ENCODE data around the gene BIRC2.

The BIRC2 gene

DNA sequence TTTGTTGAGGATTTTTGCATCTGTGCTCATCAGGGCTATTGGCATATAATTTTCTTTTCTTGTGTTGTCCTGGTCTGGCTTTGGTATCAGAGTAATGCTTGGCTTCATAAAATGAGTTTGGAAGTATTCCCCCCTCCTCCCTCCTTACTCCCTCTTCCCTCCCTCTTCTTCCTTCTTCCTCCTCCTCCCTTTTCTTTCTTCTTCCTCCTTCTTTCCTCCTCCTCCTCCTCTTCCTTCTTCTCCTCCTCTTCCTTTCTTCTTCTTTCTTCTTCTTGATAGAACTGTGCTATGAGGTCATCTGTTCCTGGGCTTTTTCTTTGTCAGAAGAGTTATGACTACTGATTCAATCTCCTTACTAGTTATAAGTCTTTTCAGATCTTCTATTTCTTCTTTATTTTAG is 10.1 kb downstream of the BIRC2 start:
- H3K36me3 ChIP-seq (ENCODE audit: insufficient read depth), result no peaks in the 10 kb centered on the region
- H3K79me2 ChIP-seq (ENCODE audit: insufficient read depth, low read depth), result no peaks in the 10 kb centered on the region
- H3K4me1 ChIP-seq (ENCODE audit: low read depth, poor library complexity, severe bottlenecking), result no peaks in the 10 kb centered on the region
- H3K27me3 ChIP-seq (ENCODE audit: insufficient read depth, low read depth), result no peaks in the 10 kb centered on the region
- no peak for TF ChIP-seq CTCF (conservative IDR thresholded peaks at IDR 0.05; ENCODE audit: low read depth, low read length)
- no peak overlapping the region for H3K27ac ChIP-seq
- H3K4me2 ChIP-seq, result no peak overlapping the region
- no peaks in the 10 kb centered on the region for H4K20me1 ChIP-seq (ENCODE audit: insufficient read depth)
- no peak overlapping the region for H3K4me3 ChIP-seq (IDR thresholded peaks at IDR 0.05; ENCODE audit: insufficient read depth, low read depth, low read length)
- H3K9ac ChIP-seq, result no peak overlapping the region
- no peak overlapping the region for H2AFZ ChIP-seq (ENCODE audit: low read depth)

- Histone ChIP-seq H3K9ac (no peak overlapping the region), H4K20me1 (ENCODE audit: insufficient read depth) (no peaks in the 10 kb centered on the region), H3K4me2 (no peak overlapping the region), H3K79me2 (ENCODE audit: insufficient read depth, low read depth) (no peaks in the 10 kb centered on the region), H3K27me3 (ENCODE audit: insufficient read depth, low read depth) (no peaks in the 10 kb centered on the region), H3K36me3 (ENCODE audit: insufficient read depth) (0 out of 2 replicates have a peak, but pooled peaks cover 5% of the 10 kb centered on the region), H3K4me3 (IDR thresholded peaks at IDR 0.05; ENCODE audit: insufficient read depth, low read depth, low read length) (no peak overlapping the region), H3K27ac (no peak overlapping the region), H2AFZ (ENCODE audit: low read depth) (no peak overlapping the region), H3K4me1 (ENCODE audit: low read depth, poor library complexity, severe bottlenecking) (no peaks in the 10 kb centered on the region)
- no peak for TF ChIP-seq CTCF (conservative IDR thresholded peaks at IDR 0.05; ENCODE audit: low read depth, low read length)
These were observed 12.4 kb downstream of the BIRC2 start for GRCh38 chr11:102359372-102359771.

DNA sequence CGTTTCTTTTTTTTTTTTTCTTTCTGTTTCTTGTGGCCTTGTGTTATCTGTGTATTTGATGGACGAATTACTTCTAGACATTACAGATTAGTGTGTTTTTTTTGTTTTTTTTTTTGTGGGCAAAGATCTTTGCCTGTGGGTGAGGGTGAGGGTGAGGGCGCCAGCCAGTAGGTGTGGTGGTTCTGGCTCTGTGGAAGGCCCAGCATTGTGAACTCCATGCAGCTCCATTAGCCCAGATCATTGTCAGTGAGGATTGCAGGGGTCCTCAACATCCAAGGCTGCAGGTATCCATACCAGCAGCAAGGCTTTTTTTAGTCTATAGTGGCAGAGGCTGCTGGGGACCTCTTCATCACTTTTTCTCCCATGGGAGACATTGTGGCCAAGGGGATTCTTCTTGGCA is 13.7 kb downstream of the BIRC2 start:
- Histone ChIP-seq H4K20me1 (ENCODE audit: insufficient read depth) (no peaks in the 10 kb centered on the region), H3K4me1 (ENCODE audit: low read depth, poor library complexity, severe bottlenecking) (no peaks in the 10 kb centered on the region), H3K4me2 (no peak overlapping the region), H3K27me3 (ENCODE audit: insufficient read depth, low read depth) (no peaks in the 10 kb centered on the region), H3K79me2 (ENCODE audit: insufficient read depth, low read depth) (no peaks in the 10 kb centered on the region), H3K36me3 (ENCODE audit: insufficient read depth) (0 out of 2 replicates have a peak, but pooled peaks cover 5% of the 10 kb centered on the region), H3K9ac (no peak overlapping the region), H3K27ac (no peak overlapping the region), H2AFZ (ENCODE audit: low read depth) (no peak overlapping the region), H3K4me3 (IDR thresholded peaks at IDR 0.05; ENCODE audit: insufficient read depth, low read depth, low read length) (no peak overlapping the region)
- TF ChIP-seq CTCF (conservative IDR thresholded peaks at IDR 0.05; ENCODE audit: low read depth, low read length), result no peak

DNA sequence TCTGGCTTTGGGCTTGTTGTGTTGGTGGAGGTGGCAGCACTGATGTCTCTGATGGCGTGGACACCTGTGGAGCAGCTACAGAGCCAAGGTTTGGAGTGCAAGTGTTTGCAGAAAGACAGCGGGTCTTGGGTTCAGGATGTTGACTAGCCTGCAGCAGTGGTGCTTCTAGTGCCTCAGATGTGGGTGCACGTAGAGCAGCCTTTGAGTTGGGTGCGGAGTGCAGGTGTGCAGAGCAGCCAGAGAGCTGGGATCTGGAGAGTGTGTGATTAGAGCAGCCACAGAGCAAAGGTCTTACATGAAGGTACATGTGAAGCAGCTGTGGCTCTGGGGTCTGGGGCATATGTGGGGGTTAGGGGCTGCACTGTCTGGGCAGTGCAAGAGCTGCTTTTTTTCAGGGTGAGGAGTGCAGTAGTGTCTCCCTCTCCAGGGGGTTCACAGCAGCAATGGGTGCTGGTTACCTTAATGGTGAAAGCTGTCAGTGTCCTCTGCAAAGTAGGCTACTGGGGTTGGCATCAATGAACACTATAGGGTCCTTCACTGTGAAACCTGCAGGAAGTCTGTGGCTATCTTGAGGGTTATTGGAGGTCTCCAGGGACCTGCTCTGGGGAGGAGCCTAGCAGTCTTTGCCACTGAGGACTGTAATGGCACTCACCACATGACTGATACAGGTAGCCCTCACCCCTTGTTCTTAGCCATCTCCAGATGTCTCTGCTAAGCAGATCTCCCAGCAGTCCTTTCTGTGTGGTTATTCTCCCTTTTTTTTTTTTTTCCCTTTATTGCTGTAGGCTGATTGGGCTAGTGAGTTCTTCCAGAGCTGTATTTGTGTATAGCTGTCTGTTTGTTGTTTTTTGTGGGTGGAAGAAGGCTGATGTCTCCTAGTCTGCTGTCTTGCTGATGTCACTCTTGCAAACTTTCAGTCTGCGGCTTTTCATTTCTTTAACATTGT is 14.3 kb downstream of the BIRC2 start:
- TF ChIP-seq CTCF (conservative IDR thresholded peaks at IDR 0.05; ENCODE audit: low read depth, low read length), result no peak
- Histone ChIP-seq H2AFZ (ENCODE audit: low read depth) (no peak overlapping the region), H3K79me2 (ENCODE audit: insufficient read depth, low read depth) (no peaks in the 10 kb centered on the region), H3K36me3 (ENCODE audit: insufficient read depth) (0 out of 2 replicates have a peak, but pooled peaks cover 5% of the 10 kb centered on the region), H3K9ac (no peak overlapping the region), H3K27me3 (ENCODE audit: insufficient read depth, low read depth) (no peaks in the 10 kb centered on the region), H3K4me1 (ENCODE audit: low read depth, poor library complexity, severe bottlenecking) (no peaks in the 10 kb centered on the region), H3K27ac (no peak overlapping the region), H4K20me1 (ENCODE audit: insufficient read depth) (no peaks in the 10 kb centered on the region), H3K4me3 (IDR thresholded peaks at IDR 0.05; ENCODE audit: insufficient read depth, low read depth, low read length) (no peak overlapping the region), H3K4me2 (no peak overlapping the region)

Measured in KMS-11 (cell line).